H1 (cell line): ENCODE data around the gene CIB4. TPM values are rescaled to one million over a fixed set of nuclear protein-coding genes. Genes with fewer than 3 reads are reported as not detected.

Source experiments
- CTCF ChIA-PET: fragments of 300-600 bp; sonication (Branson Sonifier 250); formaldehyde crosslinking; loops from one replicate; lab custom pipeline; 2021; ENCODE audit not compliant: partially characterized antibody; lab: Charles Lee
- POLR2A ChIA-PET: fragments of 300-600 bp; sonication (Branson Sonifier 250); formaldehyde crosslinking; loops from one replicate; lab custom pipeline; 2021; ENCODE audit warnings: inconsistent platforms; ENCODE audit not compliant: partially characterized antibody; lab: Charles Lee
- DNase-seq, 2 experiments: peaks; one replicate each; pipeline versions ENCODE4 v3.0.0 to v3.0.0-alpha.2; 2010 to 2022; ENCODE audit warnings: low spot score in 2 of 2, low read depth in 1 of 2, mixed read lengths in 1 of 2
- FAIRE-seq: peaks from 2 replicates; lab custom pipeline; 2011; peaks lifted over from hg19 to GRCh38; lab: Jason Lieb, UNC
- H2AFZ ChIP-seq: 2 replicates; pipeline ENCODE4 v1.8.1; 2012; ENCODE audit warnings: low read length, inconsistent platforms
- H2AK5ac ChIP-seq: 2 replicates; pipeline ENCODE4 v1.6.1; 2013; ENCODE audit warnings: low read depth, low read length
- H2BK120ac ChIP-seq: replicated peaks from 2 replicates; pipeline ENCODE3; 2013; ENCODE audit warnings: low read depth, low read length, inconsistent platforms
- H2BK12ac ChIP-seq: 2 replicates; pipeline ENCODE4 v1.6.1; 2013; ENCODE audit warnings: low read depth, low read length
- H2BK15ac ChIP-seq: 2 replicates; pipeline ENCODE4 v1.6.1; 2013; ENCODE audit warnings: low read length
- H2BK20ac ChIP-seq: 2 replicates; pipeline ENCODE4 v1.6.1; 2013; ENCODE audit warnings: low read length
- H2BK5ac ChIP-seq: 2 replicates; pipeline ENCODE4 v1.6.1; 2013; ENCODE audit warnings: low read depth, low read length
- H3K14ac ChIP-seq: 2 replicates; pipeline ENCODE4 v1.6.1; 2013; ENCODE audit warnings: inconsistent platforms; ENCODE audit not compliant: insufficient read length
- H3K18ac ChIP-seq: 2 replicates; pipeline ENCODE4 v1.6.1; 2013; ENCODE audit warnings: low read length; ENCODE audit errors: extremely low read depth
- H3K23ac ChIP-seq: 2 replicates; pipeline ENCODE4 v1.6.1; 2013; ENCODE audit warnings: inconsistent platforms; ENCODE audit not compliant: insufficient read length
- H3K23me2 ChIP-seq: 2 replicates; pipeline ENCODE4 v1.6.1; 2013; ENCODE audit warnings: low read depth, low read length
- H3K27ac ChIP-seq: 2 replicates; pipeline ENCODE4 v1.6.1; 2011; ENCODE audit warnings: low read depth, low read length, inconsistent platforms
- H3K27me3 ChIP-seq, 4 experiments: replicated peaks in 1 of 4; 1 replicate in 1 of 4; 2 replicates in 3 of 4; pipeline versions ENCODE4 v1.6.1 to v1.8.1; 2011 to 2013; ENCODE audit warnings: low read length in 3 of 4, mild to moderate bottlenecking in 3 of 4, inconsistent platforms in 2 of 4, mixed read lengths in 2 of 4, moderate library complexity in 1 of 4; ENCODE audit not compliant: control insufficient read depth in 3 of 4, insufficient read depth in 3 of 4; ENCODE audit errors: extremely low read depth in 1 of 4
- H3K36me3 ChIP-seq, 4 experiments: 2 replicates each; pipeline versions ENCODE4 v1.6.1 to v1.8.1; 2011 to 2013; ENCODE audit warnings: mild to moderate bottlenecking in 4 of 4, low read length in 3 of 4, moderate library complexity in 2 of 4, control low read depth in 1 of 4, inconsistent platforms in 1 of 4; ENCODE audit not compliant: insufficient read depth in 4 of 4, control insufficient read depth in 2 of 4
- H3K4ac ChIP-seq: replicated peaks from 2 replicates; pipeline ENCODE3; 2013; ENCODE audit warnings: low read length, low read depth, mixed read lengths, inconsistent platforms; ENCODE audit not compliant: insufficient read length
- H3K4me1 ChIP-seq, 4 experiments: replicated peaks in 1 of 4; 1 replicate in 1 of 4; 2 replicates in 3 of 4; pipeline versions ENCODE4 v1.6.1 to v1.8.1; 2011 to 2013; ENCODE audit warnings: low read length in 3 of 4, inconsistent platforms in 2 of 4, mixed read lengths in 1 of 4; ENCODE audit not compliant: insufficient read depth in 4 of 4, control insufficient read depth in 3 of 4
- H3K4me2 ChIP-seq, 2 experiments: 2 replicates each; pipeline versions ENCODE4 v1.6.1 to v1.8.1; 2011 to 2013; ENCODE audit warnings: low read depth in 2 of 2, low read length in 2 of 2, control low read depth in 1 of 2, inconsistent platforms in 1 of 2, mild to moderate bottlenecking in 1 of 2; ENCODE audit not compliant: insufficient read depth in 1 of 2
- H3K4me3 ChIP-seq, 4 experiments: fragments of 200-600, 300-600 bp in 1 of 4; sonication (generic), shearing (Covaris generic), sonication (Bioruptor Twin) in 1 of 4; 2 replicates each; pipeline versions ENCODE4 v1.5.1 to v1.8.1; 2011 to 2016; ENCODE audit warnings: low read length in 4 of 4, low read depth in 3 of 4, control low read depth in 2 of 4, inconsistent platforms in 2 of 4, mild to moderate bottlenecking in 2 of 4, mixed read lengths in 1 of 4, moderate library complexity in 1 of 4; ENCODE audit not compliant: insufficient read depth in 2 of 4; ENCODE audit errors: extremely low read depth in 1 of 4
- H3K56ac ChIP-seq: replicated peaks from 2 replicates; pipeline ENCODE3; 2013; ENCODE audit warnings: low read depth, mild to moderate bottlenecking, mixed read lengths, low read length, inconsistent platforms; ENCODE audit not compliant: insufficient read length
- H3K79me1 ChIP-seq: 2 replicates; pipeline ENCODE4 v1.6.1; 2013; ENCODE audit warnings: low read depth, low read length, control low read depth
- H3K79me2 ChIP-seq, 2 experiments: 2 replicates each; pipeline versions ENCODE4 v1.6.1 to v1.8.1; 2012 to 2013; ENCODE audit warnings: low read length in 2 of 2, mild to moderate bottlenecking in 2 of 2, inconsistent platforms in 1 of 2; ENCODE audit not compliant: insufficient read depth in 2 of 2, control insufficient read depth in 1 of 2
- H3K9ac ChIP-seq, 4 experiments: replicated peaks in 1 of 4; 1 replicate in 1 of 4; 2 replicates in 3 of 4; pipeline versions ENCODE4 v1.6.1 to v1.8.1; 2011 to 2013; ENCODE audit warnings: low read depth in 3 of 4, low read length in 3 of 4, control low read depth in 2 of 4, mild to moderate bottlenecking in 2 of 4, moderate library complexity in 2 of 4, inconsistent platforms in 1 of 4; ENCODE audit errors: extremely low read depth in 1 of 4
- H3K9me3 ChIP-seq, 2 experiments: 2 replicates each; pipeline versions ENCODE4 v1.6.1 to v1.8.1; 2012 to 2013; ENCODE audit warnings: mild to moderate bottlenecking in 2 of 2, moderate library complexity in 2 of 2, control low read depth in 1 of 2, inconsistent platforms in 1 of 2, low read depth in 1 of 2, low read length in 1 of 2, mixed read lengths in 1 of 2; ENCODE audit not compliant: insufficient read depth in 2 of 2
- H4K20me1 ChIP-seq, 2 experiments: replicated peaks in 1 of 2; 2 replicates each; pipeline versions ENCODE3 to v1.8.1; 2011 to 2013; ENCODE audit warnings: inconsistent platforms in 2 of 2, low read length in 2 of 2, mild to moderate bottlenecking in 1 of 2; ENCODE audit not compliant: insufficient read depth in 2 of 2, control insufficient read depth in 1 of 2
- H4K5ac ChIP-seq: 2 replicates; pipeline ENCODE4 v1.6.1; 2013; ENCODE audit warnings: low read length, low read depth, mixed read lengths, inconsistent platforms; ENCODE audit not compliant: insufficient read length
- H4K8ac ChIP-seq: 2 replicates; pipeline ENCODE4 v1.8.0; 2013; ENCODE audit warnings: mild to moderate bottlenecking, moderate library complexity, low read length, inconsistent platforms; ENCODE audit not compliant: insufficient read depth; ENCODE audit errors: extremely low read depth
- H4K91ac ChIP-seq: replicated peaks from 2 replicates; pipeline ENCODE3; 2013; ENCODE audit warnings: low read length, mixed read lengths, inconsistent platforms; ENCODE audit not compliant: insufficient read length
- ATF3 ChIP-seq: IDR thresholded peaks from 2 replicates; pipeline ENCODE4 v1.6.1; 2011; ENCODE audit warnings: low read depth, mild to moderate bottlenecking, low read length; ENCODE audit not compliant: insufficient read depth
- CTBP2 ChIP-seq: IDR thresholded peaks from 2 replicates; pipeline ENCODE4 v1.7.0; 2011; ENCODE audit warnings: borderline replicate concordance, mild to moderate bottlenecking, moderate library complexity, mixed read lengths, low read length; ENCODE audit not compliant: insufficient read depth, insufficient read length
- GABPA ChIP-seq: IDR thresholded peaks from 2 replicates; pipeline ENCODE4 v1.6.1; 2011; ENCODE audit warnings: mild to moderate bottlenecking, low read length, moderate library complexity, borderline replicate concordance; ENCODE audit not compliant: insufficient read depth
- JUN ChIP-seq: IDR thresholded peaks from 2 replicates; pipeline ENCODE4 v1.6.1; 2011; ENCODE audit warnings: low read depth, mild to moderate bottlenecking, improper control_type of control experiment, low read length
- MAX ChIP-seq: IDR thresholded peaks from 2 replicates; pipeline ENCODE4 v1.6.1; 2012; ENCODE audit warnings: inconsistent platforms
- NANOG ChIP-seq: IDR thresholded peaks from 2 replicates; pipeline ENCODE4 v1.6.1; 2011; ENCODE audit warnings: low read length, low read depth, mild to moderate bottlenecking, inconsistent platforms; ENCODE audit not compliant: insufficient read depth, poor library complexity, severe bottlenecking
- PHF8 ChIP-seq: fragments of 200-600 bp; sonication (generic); conservative IDR thresholded peaks from 2 replicates; pipeline ENCODE4 v1.7.1; 2012; ENCODE audit warnings: low read depth, mild to moderate bottlenecking, inconsistent platforms, low read length, moderate library complexity
- RAD21 ChIP-seq, 2 experiments: IDR thresholded peaks in 1 of 2; conservative IDR thresholded peaks in 1 of 2; 2 replicates each; pipeline ENCODE4 v1.6.1; 2011; ENCODE audit warnings: low read depth in 2 of 2, low read length in 2 of 2, improper control_type of control experiment in 1 of 2, inconsistent platforms in 1 of 2, mild to moderate bottlenecking in 1 of 2, moderate library complexity in 1 of 2
- RFX5 ChIP-seq: IDR thresholded peaks from 2 replicates; pipeline ENCODE4 v1.6.1; 2011; ENCODE audit warnings: low read depth, low read length, improper control_type of control experiment, borderline replicate concordance
- SP2 ChIP-seq: IDR thresholded peaks from 2 replicates; pipeline ENCODE4 v1.6.1; 2012; ENCODE audit warnings: mild to moderate bottlenecking, low read length, inconsistent platforms
- USF2 ChIP-seq: IDR thresholded peaks from 2 replicates; pipeline ENCODE4 v1.6.1; 2011; ENCODE audit warnings: low read length, improper control_type of control experiment
- WGBS, 2 experiments: shearing (Covaris generic) in 1 of 2; methylation state at CpG; one replicate each; pipeline versions ENCODE4 v1.1.6 to v1.1.7; 2013 to 2015; ENCODE audit warnings: low lambda C conversion rate in 2 of 2, mixed read lengths in 2 of 2, inconsistent platforms in 1 of 2, low coverage in 1 of 2, missing lambda C conversion rate in 1 of 2; ENCODE audit not compliant: insufficient replicate concordance in 2 of 2, insufficient coverage in 1 of 2, insufficient read length in 1 of 2; ENCODE audit errors: extremely low coverage in 1 of 2, missing lambda C conversion rate in 1 of 2; 5-methylcytosine and 5-hydroxymethylcytosine counted together
- polyA plus RNA-seq, 7 experiments: library from polyadenylated mRNA; depleted of rRNA in 3 of 7; stranded (reverse) in 5 of 7; unstranded in 2 of 7; fragments of >200 nt in 5 of 7; fragments of 200-250 nt in 2 of 7; gene quantifications; 1 replicate in 5 of 7; 2 replicates in 1 of 7; 4 replicates in 1 of 7; pipeline versions ENCODE4 v1.2.1 to v1.2.3, GENCODE V29; 2011 to 2013; ENCODE audit warnings: missing spikeins in 2 of 7, mixed read lengths in 2 of 7
- total RNA-seq: library from RNA; stranded (reverse); fragmentation: NEBNext Ultra II Directional; extraction: Animal tissue kit (Norgen Biotek cat#: 25700); gene quantifications from 2 replicates; pipeline ENCODE4 v1.2.1, GENCODE V29; 2021

CIB4 gene
- total and polyA plus RNA-seq, 2 of the 8 experiments (the other 6 are each of a cell fraction or from before 2014, with no cell fraction given), result not detected

GRCh38 chr2:26671691-26672090 lies 30.5 kb upstream of the CIB4 start:
- H3K18ac ChIP-seq, result no peak overlapping the region
- no peak overlapping the region for H3K23ac ChIP-seq
- H3K36me3 ChIP-seq, result no peaks in the 10 kb centered on the region
- DNase-seq, result no peak
- FAIRE-seq, result no peak
- H4K8ac ChIP-seq, result no peak overlapping the region
- no peak overlapping the region for H3K4me2 ChIP-seq
- no peak overlapping the region for H4K91ac ChIP-seq
- no peaks in the 10 kb centered on the region; a peak in 1 of 7 replicates for H3K4me1 ChIP-seq
- no peak overlapping the region for H3K4ac ChIP-seq
- no peak overlapping the region for H2BK15ac ChIP-seq
- H3K23me2 ChIP-seq, result no peaks in the 10 kb centered on the region
- no peak overlapping the region for H2AFZ ChIP-seq
- CTCF ChIA-PET, result interaction anchor here (0.5 to 1.5 kb wide), 3 partner anchors 66 to 156 kb away, joined by 3 to 4 read pairs (median 4); no protein-coding TSS in a partner anchor
- H4K20me1 ChIP-seq, result no peaks in the 10 kb centered on the region
- no peaks in the 10 kb centered on the region; a peak in 1 of 7 replicates for H3K27me3 ChIP-seq
- H3K4me3 ChIP-seq, result no peak overlapping the region
- H3K27ac ChIP-seq, result no peak overlapping the region
- POLR2A ChIA-PET, result interaction anchor here (1.0 kb wide), 1 partner anchor 51 kb away, joined by 3 read pairs; no protein-coding TSS in a partner anchor
- no peak overlapping the region for H3K14ac ChIP-seq
- H2BK20ac ChIP-seq, result no peak overlapping the region
- no peaks in the 10 kb centered on the region for H3K79me1 ChIP-seq
- H3K9me3 ChIP-seq, result no peaks in the 10 kb centered on the region
- no peak overlapping the region for H4K5ac ChIP-seq
- no peak overlapping the region for H3K56ac ChIP-seq
- H3K9ac ChIP-seq, result no peak overlapping the region
- H2BK5ac ChIP-seq, result no peak overlapping the region
- 82% methylated on average over 5 of the region's 5 CpGs; no CpG with 5 or more reads in 1 of the 2 experiments for WGBS, 2 experiments
- H2BK12ac ChIP-seq, result no peak overlapping the region
- no peak overlapping the region for H2AK5ac ChIP-seq
- no peaks in the 10 kb centered on the region for H3K79me2 ChIP-seq
- no peak for TF ChIP-seq ATF3
- no peak for TF ChIP-seq PHF8
- TF ChIP-seq JUN, result no peak
- no peak for TF ChIP-seq USF2
- no peak for TF ChIP-seq RAD21 (IDR thresholded peaks at IDR 0.05 in 1 of 2, conservative IDR thresholded peaks at IDR 0.05 in 1 of 2; ENCODE audit: low read depth in 2 of 2, low read length in 2 of 2)
- no peak for TF ChIP-seq GABPA
- no peak for TF ChIP-seq NANOG
- no peak for TF ChIP-seq MAX
- no peak for TF ChIP-seq RFX5
- no peak for TF ChIP-seq CTBP2
- TF ChIP-seq SP2, result no peak
- no peak overlapping the region for H2BK120ac ChIP-seq
